ENCODE measurements around the gene HMX3. TPM values are rescaled to one million over a fixed set of nuclear protein-coding genes. Genes with fewer than 3 reads are reported as not detected.
A peak's percentile ranks its signal among the peaks of the same experiment; 100 is the strongest.

Gene HMX3
- total and polyA plus RNA-seq, 2 of the 13 experiments (the other 11 are each of a cell fraction or from before 2014, with no cell fraction given): not detected

GRCh38 chr10:123139521-123140163 is 3.9 kb downstream of the HMX3 start (continued):
- TF ChIP-seq ZBTB25 (CRISPR knock-in tag; IDR thresholded peaks at IDR 0.05) (peak; percentile 35; the same call in 1 of the 2 replicates), NFYB (CRISPR knock-in tag; IDR thresholded peaks at IDR 0.05) (no peak), TCF7 (IDR thresholded peaks at IDR 0.05; ENCODE audit: low read depth) (0 out of 2 replicates have a peak, but pooled peaks have one; percentile 35), KAT8 (CRISPR knock-in tag; IDR thresholded peaks at IDR 0.05) (peak; percentile 38; the same call in 1 of the 2 replicates), CBX1 (IDR thresholded peaks at IDR 0.05; ENCODE audit: low read depth) (peak; percentile 75), ZNF292 (CRISPR knock-in tag; IDR thresholded peaks at IDR 0.05; ENCODE audit: borderline replicate concordance, low read depth) (peak; percentile 80; the same call in 1 of the 2 replicates), HNRNPH1 (optimal IDR thresholded peaks at IDR 0.05; ENCODE audit: low read depth, low read length) (no peak), DPF2 (CRISPR knock-in tag; IDR thresholded peaks at IDR 0.05; ENCODE audit: borderline replicate concordance, low read depth) (0 out of 2 replicates have a peak, but pooled peaks have one; percentile 53), ZNF761 (CRISPR knock-in tag; conservative IDR thresholded peaks at IDR 0.05) (0 out of 2 replicates have a peak, but pooled peaks have one; percentile 26), NAIF1 (CRISPR knock-in tag; IDR thresholded peaks at IDR 0.05; ENCODE audit: borderline replicate concordance) (no peak), ZNF747 (CRISPR knock-in tag; IDR thresholded peaks at IDR 0.05; ENCODE audit: borderline replicate concordance) (peak; percentile 33; the same call in 1 of the 2 replicates), AGO1 (IDR thresholded peaks at IDR 0.05; ENCODE audit: low read depth, low read length, poor library complexity, severe bottlenecking) (no peak), MEF2D (CRISPR knock-in tag; IDR thresholded peaks at IDR 0.05) (0 out of 2 replicates have a peak, but pooled peaks have one; percentile 41), NR2F6 (IDR thresholded peaks at IDR 0.05) (no peak), NR2F6 (CRISPR knock-in tag; IDR thresholded peaks at IDR 0.05) (peak; percentile 60), GFI1 (CRISPR knock-in tag; IDR thresholded peaks at IDR 0.05; ENCODE audit: borderline replicate concordance) (no peak), ZNF564 (CRISPR knock-in tag; IDR thresholded peaks at IDR 0.05) (0 out of 2 replicates have a peak, but pooled peaks have one; percentile 24), TFDP2 (CRISPR knock-in tag; IDR thresholded peaks at IDR 0.05) (peak; percentile 71)
